D721Med (cell line): ENCODE data around the gene KRTAP2-1.
"Not testable (repeated sequence)": the region's sequence is repeated elsewhere in the genome, so short reads cannot be mapped to it uniquely, and the experiment has no call there.

Experiments
- DNase-seq: peaks from one replicate; pipeline ENCODE4 v3.0.0; 2011; ENCODE audit warnings: low spot score; ENCODE audit not compliant: insufficient read length
- FAIRE-seq: peaks from 2 replicates; lab custom pipeline; 2011; peaks lifted over from hg19 to GRCh38; lab: Jason Lieb, UNC
- TF ChIP-seq, protein P1 (sequence below): IDR thresholded peaks from 2 replicates; pipeline ENCODE4 v1.5.1; 2012; ENCODE audit warnings: mild to moderate bottlenecking, control low read depth; ENCODE audit not compliant: insufficient read depth; ENCODE audit errors: missing control alignments

The KRTAP2-1 gene

DNA sequence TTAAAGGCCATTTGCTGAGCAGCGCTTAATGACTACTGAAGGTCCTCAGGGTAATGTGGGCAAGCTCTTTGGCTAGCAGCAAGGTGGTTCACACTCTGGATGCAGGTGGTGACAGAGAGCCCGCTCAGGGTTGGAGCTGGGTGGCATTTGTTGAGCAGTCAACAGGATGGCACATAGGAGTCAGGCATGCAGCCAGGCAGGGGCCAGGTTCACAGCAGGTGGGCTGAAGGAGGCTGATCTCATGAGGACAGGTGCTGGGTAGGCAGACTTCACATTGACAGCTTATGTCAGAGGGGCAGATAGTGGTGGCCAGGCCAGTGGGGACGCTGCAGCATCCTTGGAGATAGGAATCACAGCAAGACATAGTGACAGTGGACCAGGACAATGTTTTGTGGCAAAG, 42.7 kb downstream of the KRTAP2-1 start:
- no peak for DNase-seq
- no peak for FAIRE-seq

DNA sequence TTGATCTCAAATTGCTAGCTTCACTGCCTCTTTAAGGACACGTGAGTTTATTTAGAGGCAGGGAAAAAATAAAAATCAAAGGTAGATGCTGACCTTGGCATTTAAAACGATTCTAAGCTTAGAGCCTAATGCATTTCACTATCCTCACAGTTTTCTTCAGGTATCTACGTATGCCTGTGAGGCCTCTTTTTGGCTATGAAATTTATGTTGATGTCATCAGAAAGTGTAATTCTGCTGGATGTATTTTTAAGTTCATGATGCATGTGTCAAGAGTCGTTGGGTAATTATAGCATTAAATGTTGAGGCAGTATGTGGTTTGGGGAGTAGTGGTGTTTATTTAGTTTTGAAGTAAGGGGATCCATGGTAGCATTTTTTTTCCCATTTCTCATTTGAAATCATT, 43.2 kb downstream of the KRTAP2-1 start:
- TF ChIP-seq, protein P1, sequence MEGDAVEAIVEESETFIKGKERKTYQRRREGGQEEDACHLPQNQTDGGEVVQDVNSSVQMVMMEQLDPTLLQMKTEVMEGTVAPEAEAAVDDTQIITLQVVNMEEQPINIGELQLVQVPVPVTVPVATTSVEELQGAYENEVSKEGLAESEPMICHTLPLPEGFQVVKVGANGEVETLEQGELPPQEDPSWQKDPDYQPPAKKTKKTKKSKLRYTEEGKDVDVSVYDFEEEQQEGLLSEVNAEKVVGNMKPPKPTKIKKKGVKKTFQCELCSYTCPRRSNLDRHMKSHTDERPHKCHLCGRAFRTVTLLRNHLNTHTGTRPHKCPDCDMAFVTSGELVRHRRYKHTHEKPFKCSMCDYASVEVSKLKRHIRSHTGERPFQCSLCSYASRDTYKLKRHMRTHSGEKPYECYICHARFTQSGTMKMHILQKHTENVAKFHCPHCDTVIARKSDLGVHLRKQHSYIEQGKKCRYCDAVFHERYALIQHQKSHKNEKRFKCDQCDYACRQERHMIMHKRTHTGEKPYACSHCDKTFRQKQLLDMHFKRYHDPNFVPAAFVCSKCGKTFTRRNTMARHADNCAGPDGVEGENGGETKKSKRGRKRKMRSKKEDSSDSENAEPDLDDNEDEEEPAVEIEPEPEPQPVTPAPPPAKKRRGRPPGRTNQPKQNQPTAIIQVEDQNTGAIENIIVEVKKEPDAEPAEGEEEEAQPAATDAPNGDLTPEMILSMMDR, result no peak
- DNase-seq (no peak), FAIRE-seq (no peak)

More for the DNA sequence above, 42.7 kb downstream of the KRTAP2-1 start:
- TF ChIP-seq, protein P1, result no peak

DNA sequence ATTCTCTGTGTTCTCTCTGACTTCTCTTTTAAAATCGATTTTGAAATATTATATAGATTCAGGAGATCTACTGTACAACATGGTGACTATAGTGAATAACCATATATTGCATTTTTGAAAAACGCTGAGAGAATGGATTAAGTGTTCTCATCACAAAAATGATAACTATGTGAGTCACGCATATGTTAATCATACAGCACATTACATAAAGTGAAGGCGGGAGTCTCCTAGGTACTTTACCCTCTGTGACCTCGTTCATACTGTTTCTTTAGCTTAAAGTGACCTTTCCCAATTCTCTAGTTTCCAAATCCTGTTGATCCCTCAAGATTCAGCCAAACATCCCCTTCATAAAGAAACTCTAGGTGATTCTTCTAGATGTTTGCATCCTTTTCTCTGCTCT, 44.3 kb downstream of the KRTAP2-1 start:
- DNase-seq, result no peak
- FAIRE-seq, result no peak
- TF ChIP-seq, protein P1, result no peak

DNA sequence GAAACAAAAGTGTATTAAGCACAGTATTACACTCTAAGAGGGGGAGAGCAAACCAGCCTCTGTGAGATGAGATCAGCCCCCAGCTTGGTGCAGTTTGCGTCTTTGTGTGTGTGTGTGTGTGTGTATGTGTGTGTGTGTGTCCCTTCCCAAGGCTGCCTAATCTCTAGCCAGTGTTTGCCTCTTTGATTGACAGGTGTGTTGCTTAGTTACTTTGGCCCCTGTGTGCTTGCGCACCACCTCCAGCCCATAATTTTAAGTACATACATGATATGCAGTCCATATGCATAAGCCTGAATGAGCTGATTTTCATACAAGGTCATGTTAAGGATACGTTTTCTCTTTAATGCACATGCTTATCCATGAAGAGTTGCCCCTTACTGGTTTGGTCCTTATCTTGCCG, 45.3 kb downstream of the KRTAP2-1 start:
- TF ChIP-seq, protein P1, result no peak
- FAIRE-seq (no peak), DNase-seq (no peak)

DNA sequence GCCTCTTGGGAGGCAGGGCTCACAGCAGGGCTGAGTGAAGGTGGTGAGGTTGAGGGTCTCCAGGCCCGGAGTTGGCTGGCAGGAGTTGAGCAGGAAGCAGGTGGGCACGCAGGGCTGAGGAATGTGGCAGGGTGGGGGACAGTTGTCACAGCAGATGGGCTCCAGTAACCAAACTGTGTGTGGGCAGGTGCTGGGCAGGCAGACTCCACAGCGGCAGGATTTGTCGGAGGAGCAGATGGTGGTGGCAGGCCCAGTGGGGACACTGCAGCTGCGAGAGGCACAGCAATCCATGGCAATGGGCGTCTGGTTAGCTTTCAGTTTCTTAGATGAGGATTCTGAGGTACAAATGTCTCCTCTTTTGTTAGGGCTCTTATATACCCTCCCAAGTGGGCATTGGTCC, 47.6 kb downstream of the KRTAP2-1 start, which contains the start of gene KRTAP3-2:
TSS of gene KRTAP3-2 (minus strand) at position 344 of the 400 bp plus-strand sequence. CDS start at position 291, 53 bp downstream.
- not testable (repeated sequence) for FAIRE-seq

DNA sequence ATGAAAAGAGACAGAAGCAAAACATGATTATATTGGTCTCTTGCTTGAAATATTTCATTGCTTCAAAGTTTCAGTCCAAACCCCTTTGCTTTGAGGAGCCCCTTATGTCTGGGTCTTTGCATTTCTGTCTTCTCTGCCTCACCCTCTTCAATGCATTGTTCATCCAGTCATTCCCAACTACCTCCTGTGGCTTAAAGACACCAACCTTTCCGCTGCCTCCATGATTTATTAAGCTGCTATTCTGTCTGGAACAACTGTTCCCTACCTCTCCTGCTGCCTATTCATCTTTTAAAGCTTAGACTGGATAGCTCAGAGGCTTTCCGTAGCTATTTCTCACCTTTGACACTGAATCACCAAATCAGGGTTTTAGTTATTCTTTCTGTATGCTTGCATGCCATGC, 49.8 kb downstream of the KRTAP2-1 start:
- FAIRE-seq, result no peak
- TF ChIP-seq, protein P1, result no peak
- no peak for DNase-seq

More for the DNA sequence above, 47.6 kb downstream of the KRTAP2-1 start, which contains the start of gene KRTAP3-2:
- not testable (repeated sequence) for DNase-seq

DNA sequence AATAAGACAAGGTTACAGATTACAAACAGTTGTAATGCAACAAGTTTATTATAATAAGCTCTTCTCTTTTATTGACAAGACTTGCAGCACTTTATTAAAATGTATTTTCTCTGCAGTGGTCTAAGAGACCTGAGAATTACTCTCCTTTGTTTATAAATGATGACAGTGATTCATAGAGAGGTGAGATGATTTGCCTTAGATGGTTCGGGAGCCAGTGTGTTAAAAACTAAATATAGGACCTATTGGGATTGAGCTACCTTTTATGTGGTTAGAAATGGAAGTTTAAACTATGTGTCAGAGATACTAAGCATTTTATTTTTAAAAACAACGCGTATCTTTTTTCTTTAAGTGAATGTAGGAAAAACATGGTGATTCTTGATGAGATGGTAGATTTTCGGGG, 50.3 kb downstream of the KRTAP2-1 start:
- FAIRE-seq (no peak), DNase-seq (no peak)
- TF ChIP-seq, protein P1, result no peak
